Right hindlimb (tissue), 1 donor: ENCODE data around the gene PDCL3.

Experiments used
- DNase-seq: peaks from one replicate; pipeline ENCODE4 v3.0.0-alpha.2; 2018

PDCL3 gene

DNA sequence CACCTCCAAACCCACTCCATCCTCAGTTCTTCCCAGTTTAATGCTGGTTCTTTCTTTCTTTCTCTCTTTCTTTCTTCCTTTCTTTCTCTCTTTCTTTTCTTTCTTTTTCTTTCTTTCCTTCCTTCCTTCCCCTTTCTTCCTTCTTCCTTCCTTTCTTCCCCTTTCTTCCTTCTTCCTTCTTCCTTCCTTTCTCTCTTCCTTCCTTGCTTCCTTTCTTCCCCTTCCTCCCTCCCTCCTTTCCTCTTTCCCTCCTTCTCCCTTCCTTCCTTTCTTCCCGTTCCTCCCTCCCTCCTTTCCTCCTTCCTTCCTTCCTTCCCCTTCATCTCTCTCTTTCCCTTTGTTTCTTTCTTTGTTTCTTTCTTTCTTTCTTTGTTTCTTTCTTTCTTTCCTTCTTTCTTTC, 50.9 kb downstream of the PDCL3 start:
- DNase-seq, result no peak

DNA sequence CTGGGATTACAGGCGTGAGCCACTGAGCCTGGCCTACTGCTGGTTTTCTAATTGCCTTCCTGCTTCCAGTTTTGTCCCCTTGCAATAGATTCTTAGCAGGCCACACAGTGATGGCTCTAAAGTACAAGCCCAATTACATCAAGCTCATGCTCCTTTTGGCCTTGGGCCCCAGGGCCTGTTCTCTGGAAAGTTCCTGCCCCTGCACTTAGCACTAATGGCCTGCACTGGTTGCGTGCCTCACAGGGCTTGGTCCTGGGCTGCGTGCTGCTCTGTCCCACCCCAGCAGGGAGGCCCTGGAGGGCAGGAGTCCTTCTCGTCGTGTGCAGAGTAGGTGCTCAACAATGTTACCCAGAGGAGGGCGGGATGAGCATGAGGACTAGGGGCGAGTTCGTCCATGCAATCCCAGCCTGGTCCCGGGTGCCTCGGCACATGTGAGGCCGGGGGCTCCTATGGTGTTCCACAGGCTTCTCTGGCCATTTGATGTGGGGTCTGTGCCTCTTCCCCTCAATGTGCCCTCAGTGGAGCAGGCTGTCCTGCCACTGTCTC, 51.7 kb downstream of the PDCL3 start:
- no peak for DNase-seq

DNA sequence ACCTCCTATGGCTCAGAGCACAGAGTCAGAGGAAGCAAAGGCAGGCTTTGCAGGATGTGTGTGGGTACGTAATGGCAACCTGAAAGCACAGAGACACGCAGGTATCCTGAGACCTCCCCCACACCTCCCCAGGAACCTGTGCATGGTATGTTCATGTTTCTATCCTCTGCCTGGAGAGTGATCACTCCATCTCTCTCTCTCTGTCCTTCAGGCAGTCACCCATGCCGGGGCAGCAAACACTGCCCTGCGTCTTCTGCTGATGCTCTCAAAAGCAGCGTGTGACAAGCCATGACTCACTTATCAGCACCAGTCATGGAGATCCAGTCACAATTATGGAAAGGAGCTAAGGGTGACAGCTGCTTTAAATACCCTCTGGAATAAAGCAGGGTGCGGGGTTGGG, 52.7 kb downstream of the PDCL3 start:
- DNase-seq, result no peak

DNA sequence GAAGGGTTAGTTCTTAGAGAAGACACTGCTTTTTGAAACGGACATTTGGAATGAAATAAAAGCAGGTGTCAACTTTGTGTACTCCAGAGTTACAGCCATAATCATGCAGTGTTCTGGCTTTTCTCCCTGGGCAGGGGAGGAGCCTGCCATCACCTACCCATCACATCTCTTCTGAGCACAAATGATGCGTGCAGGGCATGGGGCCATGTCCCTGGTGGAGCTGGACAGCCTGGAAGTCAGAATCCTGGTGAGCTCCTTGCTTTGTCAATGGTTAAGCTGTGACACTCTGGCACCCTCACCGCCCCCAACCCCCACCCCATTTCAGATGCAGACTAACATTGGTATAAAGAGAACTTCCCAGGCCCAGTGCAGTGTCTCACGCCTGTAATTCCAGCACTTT, 53.1 kb downstream of the PDCL3 start:
- no peak for DNase-seq

DNA sequence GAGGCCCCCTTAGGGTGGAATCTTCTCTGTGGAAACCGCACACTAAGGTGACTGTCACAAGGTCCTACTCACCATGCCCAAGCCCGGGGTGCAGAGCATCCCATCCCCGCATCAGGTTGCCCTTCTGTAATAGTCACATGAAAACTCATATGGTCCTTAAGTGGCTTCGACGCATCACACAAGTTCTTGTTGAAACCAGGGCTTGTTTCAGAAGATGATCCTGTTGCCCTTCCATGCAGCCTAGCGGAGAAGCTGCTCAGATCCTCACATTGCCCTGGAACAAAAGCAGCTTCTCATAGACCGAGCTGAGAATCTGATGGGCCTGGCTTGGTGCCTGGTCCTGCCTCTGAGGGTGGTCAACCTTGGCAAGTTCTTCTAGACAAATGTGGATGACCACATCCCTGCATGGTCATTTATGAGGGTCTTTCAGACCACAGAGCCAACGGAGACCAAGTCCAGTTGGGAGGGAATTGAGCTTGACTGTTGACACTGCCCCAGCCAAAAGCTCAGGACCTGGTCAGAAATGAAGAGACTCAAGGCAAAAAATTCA, 54.1 kb downstream of the PDCL3 start:
- no peak for DNase-seq

DNA sequence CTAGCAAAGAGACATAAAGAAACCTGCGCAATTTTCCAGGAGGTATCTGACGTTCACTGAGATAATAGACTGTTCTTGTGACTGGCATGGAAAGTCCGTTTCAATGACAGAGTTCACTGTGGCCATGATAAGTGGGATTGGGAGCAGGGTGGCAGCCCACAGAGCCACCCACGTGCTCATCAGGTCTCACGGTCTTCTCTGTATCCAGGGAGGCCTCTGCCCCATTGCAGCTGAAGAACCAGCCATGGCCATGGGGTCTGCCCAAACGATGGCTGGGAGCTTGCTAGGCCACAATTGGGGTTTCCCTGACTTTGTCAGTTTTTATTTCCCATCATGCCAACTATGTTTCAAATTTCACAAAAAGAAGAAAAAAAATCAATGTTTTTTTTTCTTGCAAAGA, 57.2 kb downstream of the PDCL3 start:
- no peak for DNase-seq

DNA sequence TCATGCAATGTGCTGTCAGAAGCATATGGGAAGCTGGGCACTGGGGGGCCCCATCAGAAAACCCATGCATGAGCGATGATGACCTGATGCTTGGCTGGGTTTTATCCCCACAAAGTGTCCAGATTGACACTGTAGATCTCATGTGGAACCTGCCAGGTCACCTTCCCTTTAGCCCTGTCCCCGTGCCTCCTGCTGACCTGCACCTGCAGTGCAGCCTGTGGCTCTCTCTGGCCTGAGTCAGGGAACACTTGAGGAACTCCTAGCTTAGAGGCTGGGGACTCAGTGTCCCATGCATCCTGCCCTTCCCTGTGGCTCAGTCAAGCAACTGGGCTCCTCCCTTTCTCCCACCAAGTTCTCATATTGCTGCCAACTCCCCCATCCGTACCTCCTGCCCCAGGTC, 57.7 kb downstream of the PDCL3 start:
- DNase-seq, result no peak

DNA sequence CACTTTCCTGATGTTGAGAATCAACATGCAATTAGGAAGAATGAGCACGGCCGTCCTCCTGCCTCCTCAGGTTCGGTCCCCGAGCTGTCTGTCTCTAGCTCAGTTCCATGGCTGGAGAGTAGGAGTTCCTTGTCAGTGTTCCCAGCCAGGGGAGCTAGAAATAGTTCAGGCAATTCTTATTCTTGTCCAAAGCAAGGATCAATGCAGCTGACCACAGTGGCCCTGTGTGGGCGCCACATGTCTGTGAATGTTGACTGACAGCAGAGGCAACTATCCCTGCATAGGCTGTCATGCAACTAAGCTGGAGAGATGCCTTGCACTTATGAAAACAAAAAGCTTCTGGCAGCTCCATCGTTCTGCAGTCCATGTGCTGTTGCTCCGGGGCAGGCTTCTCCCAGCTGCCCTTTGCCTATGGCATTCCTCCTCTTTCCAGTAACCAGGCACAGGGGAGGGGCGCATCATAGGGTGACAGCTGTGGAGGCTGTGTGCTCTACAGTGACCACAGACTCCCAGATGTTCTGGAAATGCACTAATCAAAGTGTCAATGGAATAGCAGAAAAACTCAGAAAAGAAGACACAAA, 58.7 kb downstream of the PDCL3 start:
- DNase-seq, result no peak

DNA sequence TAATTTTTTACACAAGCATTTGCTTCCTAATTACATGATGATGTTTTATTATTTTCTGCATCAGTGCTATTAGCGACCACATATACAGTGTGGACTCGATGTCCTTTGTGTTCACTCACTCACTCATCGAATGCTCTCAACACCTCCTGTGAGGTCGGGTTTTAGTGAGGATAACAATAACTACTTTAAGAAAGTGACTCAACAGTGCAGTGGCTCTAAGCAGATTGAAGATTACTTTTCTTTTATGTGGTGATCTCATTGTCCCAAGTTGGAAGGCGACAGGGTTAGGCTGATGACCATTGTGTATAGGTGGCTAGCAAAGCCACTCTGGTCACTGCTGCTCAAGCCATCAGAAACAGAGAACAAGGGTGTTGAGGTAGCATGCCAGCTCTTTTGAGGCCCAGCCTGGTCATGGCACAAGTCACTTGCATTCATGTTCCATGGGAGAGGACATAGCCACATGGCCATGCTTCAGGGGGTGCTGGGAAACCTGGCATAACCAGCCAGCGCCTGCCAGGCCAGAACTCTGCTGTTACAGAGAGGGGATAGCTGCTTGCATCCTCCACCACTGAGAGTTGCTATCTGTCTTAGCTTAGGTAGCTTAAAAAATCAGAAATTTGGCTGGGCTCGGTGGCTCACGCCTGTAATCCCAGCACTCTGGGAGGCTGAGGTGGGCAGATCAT, 60.4 kb downstream of the PDCL3 start:
- DNase-seq, result no peak

DNA sequence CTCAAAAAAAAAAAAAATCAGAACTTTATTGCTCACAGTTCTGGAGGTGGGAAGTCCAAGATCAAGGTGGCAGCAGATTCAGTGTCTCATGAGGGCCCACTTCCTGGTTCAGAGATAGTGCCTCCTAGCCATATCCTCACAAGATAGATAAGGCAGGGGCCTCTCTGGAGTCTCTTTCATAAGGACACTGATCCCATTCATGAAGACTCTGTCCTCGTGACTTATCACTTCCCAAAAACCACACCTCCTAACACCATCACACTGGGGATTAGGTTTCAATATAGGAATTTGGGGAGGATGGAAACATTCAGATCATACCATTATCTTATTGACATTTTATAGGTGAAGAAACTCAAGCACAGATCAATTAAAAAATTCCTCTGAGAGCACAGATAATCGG, 61.1 kb downstream of the PDCL3 start:
- DNase-seq, result no peak

DNA sequence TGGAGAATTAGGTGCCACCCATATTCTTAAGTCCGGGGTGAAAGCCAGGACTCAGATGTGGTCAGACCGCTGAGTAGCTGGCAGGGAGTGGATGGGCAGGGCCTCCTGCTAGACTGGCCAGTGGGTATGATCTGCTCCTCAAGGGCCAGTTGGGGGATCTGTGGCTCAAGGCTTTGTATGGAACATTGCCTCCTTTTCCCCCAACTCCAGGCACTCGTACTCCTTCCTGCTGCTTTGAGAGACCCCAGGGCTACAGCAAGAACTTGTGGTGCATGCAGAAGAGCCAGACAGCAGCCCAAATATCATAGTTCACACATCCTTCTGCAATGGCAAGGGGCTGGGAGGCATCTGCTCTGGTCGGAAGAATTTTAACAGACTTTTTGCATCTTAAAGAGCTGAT, 61.7 kb downstream of the PDCL3 start:
- no peak for DNase-seq

DNA sequence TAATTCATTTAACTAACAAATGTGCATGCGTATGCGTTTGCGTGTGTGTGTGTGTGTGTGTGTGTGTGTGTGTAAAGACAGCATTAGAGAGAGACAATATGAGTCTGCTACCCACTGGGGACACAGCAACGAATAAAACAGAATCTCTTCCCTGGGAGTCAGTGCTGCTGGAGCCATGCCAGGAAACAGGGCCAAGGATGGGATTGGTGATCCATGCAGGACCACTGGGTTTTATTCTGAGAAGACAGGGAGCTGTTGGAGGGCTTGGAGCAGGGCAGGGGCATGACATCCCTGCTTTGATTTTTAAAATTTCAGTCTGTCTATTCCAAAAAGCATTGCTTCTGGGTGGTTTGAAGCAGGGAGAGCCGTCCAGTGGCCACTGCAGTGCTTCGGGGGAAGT, 62.9 kb downstream of the PDCL3 start:
- DNase-seq, result no peak
